ENCODE results near the gene GUF1. TPM values are rescaled to one million over a fixed set of nuclear protein-coding genes. Genes with fewer than 3 reads are reported as not detected.

Gene GUF1
- total and polyA plus RNA-seq, 2 of the 13 experiments (the other 11 are each of a cell fraction or from before 2014, with no cell fraction given): 10.3 to 24.6 TPM

- ChIA-PET POLR2A (interaction anchor here (0.8 to 3.5 kb wide), 3 partner anchors 9 to 48 kb away, joined by 3 to 27 read pairs (median 13); partner anchors contain the start of gene GUF1), CTCF (ENCODE audit: low intra/inter-chr PET ratio, low total read pairs) (no interaction called here)
- Histone ChIP-seq H3K27ac (ENCODE audit: extremely low read length, insufficient read depth, low read length) (peak within 1 kb of the TSS; percentile 51), H3K9me3 (ENCODE audit: low read length) (no peaks in the 10 kb centered on the region), H3K9ac (ENCODE audit: insufficient read depth, low read depth, low read length) (peak within 1 kb of the TSS; percentile 69), H3K36me3 (replicated peaks in 1 of 2; ENCODE audit: control insufficient read depth in 1 of 2, insufficient read depth in 2 of 2, low read length in 2 of 2) (no peaks in the 10 kb centered on the region), H3K4me3 (replicated peaks in 1 of 3; ENCODE audit: insufficient read depth in 1 of 3, low read depth in 2 of 3, low read length in 3 of 3) (peak within 1 kb of the TSS; percentile 66 to 82 (median 70)), H3K27me3 (ENCODE audit: control insufficient read depth in 1 of 2, insufficient read depth in 2 of 2, low read length in 2 of 2) (no peaks in the 10 kb centered on the region; a peak in 1 of 5 replicates), H3K4me1 (ENCODE audit: insufficient read depth, low read length) (peaks cover 16% of the 10 kb centered on the region; the same call in 1 of the 2 replicates), H2AFZ (ENCODE audit: low read length) (peak within 1 kb of the TSS; percentile 99), H4K20me1 (ENCODE audit: insufficient read depth, low read length) (no peaks in the 10 kb centered on the region), H3K4me2 (ENCODE audit: low read depth, low read length) (peak within 1 kb of the TSS; percentile 91), H3K79me2 (ENCODE audit: insufficient read depth, low read length) (peaks cover 9% of the 10 kb centered on the region)
- ATAC-seq (peak; percentile 96), DNase-seq (ENCODE audit: low spot score) (peak; percentile 85), FAIRE-seq (peak; percentile 26)
- BruUV-seq (replicated peaks): TSS peak; percentile 70
- WGBS (ENCODE audit: low lambda C conversion rate): 2% methylated on average over 36 of the region's 65 CpGs
- in situ Hi-C loops (cut with HindIII; ENCODE audit: extremely low pct_ligation_motif_present, low pct_unique_long_range_greater_than_20kb) (no loop called here), intact Hi-C loops (cut with micrococcal nuclease; ENCODE audit: unreplicated experiment) (loop anchor here (1.0 kb wide), 1 partner anchor 48 kb away; the partner anchor contains the start of gene GUF1)
- TF ChIP-seq, protein P1, sequence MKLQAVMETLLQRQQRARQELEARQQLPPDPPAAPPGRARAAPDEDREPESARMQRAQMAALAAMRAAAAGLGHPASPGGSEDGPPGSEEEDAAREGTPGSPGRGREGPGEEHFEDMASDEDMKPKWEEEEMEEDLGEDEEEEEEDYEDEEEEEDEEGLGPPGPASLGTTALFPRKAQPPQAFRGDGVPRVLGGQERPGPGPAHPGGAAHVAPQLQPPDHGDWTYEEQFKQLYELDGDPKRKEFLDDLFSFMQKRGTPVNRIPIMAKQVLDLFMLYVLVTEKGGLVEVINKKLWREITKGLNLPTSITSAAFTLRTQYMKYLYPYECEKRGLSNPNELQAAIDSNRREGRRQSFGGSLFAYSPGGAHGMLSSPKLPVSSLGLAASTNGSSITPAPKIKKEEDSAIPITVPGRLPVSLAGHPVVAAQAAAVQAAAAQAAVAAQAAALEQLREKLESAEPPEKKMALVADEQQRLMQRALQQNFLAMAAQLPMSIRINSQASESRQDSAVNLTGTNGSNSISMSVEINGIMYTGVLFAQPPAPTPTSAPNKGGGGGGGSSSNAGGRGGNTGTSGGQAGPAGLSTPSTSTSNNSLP (IDR thresholded peaks at IDR 0.05; ENCODE audit: low read depth, low read length): no peak
- no peak for TF ChIP-seq HMG20A (CRISPR knock-in tag; IDR thresholded peaks at IDR 0.05; ENCODE audit: borderline replicate concordance)
- TF ChIP-seq MAFK (conservative IDR thresholded peaks at IDR 0.05 in 1 of 2, IDR thresholded peaks at IDR 0.05 in 1 of 2; ENCODE audit: low read length in 2 of 2): no peak
- TF ChIP-seq SMAD3 (CRISPR knock-in tag; IDR thresholded peaks at IDR 0.05): peak; percentile 74; the same call in 1 of the 2 replicates
- TF ChIP-seq FOXP4 (CRISPR knock-in tag; IDR thresholded peaks at IDR 0.05): no peak
- TF ChIP-seq, protein P2, sequence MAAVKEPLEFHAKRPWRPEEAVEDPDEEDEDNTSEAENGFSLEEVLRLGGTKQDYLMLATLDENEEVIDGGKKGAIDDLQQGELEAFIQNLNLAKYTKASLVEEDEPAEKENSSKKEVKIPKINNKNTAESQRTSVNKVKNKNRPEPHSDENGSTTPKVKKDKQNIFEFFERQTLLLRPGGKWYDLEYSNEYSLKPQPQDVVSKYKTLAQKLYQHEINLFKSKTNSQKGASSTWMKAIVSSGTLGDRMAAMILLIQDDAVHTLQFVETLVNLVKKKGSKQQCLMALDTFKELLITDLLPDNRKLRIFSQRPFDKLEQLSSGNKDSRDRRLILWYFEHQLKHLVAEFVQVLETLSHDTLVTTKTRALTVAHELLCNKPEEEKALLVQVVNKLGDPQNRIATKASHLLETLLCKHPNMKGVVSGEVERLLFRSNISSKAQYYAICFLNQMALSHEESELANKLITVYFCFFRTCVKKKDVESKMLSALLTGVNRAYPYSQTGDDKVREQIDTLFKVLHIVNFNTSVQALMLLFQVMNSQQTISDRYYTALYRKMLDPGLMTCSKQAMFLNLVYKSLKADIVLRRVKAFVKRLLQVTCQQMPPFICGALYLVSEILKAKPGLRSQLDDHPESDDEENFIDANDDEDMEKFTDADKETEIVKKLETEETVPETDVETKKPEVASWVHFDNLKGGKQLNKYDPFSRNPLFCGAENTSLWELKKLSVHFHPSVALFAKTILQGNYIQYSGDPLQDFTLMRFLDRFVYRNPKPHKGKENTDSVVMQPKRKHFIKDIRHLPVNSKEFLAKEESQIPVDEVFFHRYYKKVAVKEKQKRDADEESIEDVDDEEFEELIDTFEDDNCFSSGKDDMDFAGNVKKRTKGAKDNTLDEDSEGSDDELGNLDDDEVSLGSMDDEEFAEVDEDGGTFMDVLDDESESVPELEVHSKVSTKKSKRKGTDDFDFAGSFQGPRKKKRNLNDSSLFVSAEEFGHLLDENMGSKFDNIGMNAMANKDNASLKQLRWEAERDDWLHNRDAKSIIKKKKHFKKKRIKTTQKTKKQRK (IDR thresholded peaks at IDR 0.05; ENCODE audit: low read length): no peak
- no peak for TF ChIP-seq FOXK1 (CRISPR knock-in tag; IDR thresholded peaks at IDR 0.05; ENCODE audit: borderline replicate concordance, low read depth)
- TF ChIP-seq RAD21 (CRISPR knock-in tag; IDR thresholded peaks at IDR 0.05): no peak
- no peak for TF ChIP-seq PRDM4 (CRISPR knock-in tag; IDR thresholded peaks at IDR 0.05; ENCODE audit: borderline replicate concordance)
Measured at GRCh38 chr4:44726038-44726871, 48.0 kb downstream of the GUF1 start, which contains the start of gene GNPDA2. Gene GNPDA2, minus strand, starts transcription at chr4:44726556. Its CDS starts 4,349 bp downstream, at chr4:44722207.

Measured in HepG2 (cell line).